ENCODE measurements around the gene WNK1. TPM values are rescaled to one million over a fixed set of nuclear protein-coding genes. Genes with fewer than 3 reads are reported as not detected.

WNK1 gene
- total RNA-seq, 4 donors from 2014 or later = 273 to 518 (median 346) TPM

GRCh38 chr12:823028-823698, 70.8 kb downstream of the WNK1 start:
- no peak for DNase-seq (ENCODE audit: low spot score in 2 of 2)
- intact Hi-C loops (cut with DNase I; ENCODE audit: low total_unique reads) = no loop called here
- H3K4me3 ChIP-seq (ENCODE audit: low read depth, poor library complexity, severe bottlenecking) = no peak overlapping the region
- 89 to 93% methylated on average over 2 of the region's 2 CpGs for WGBS, 2 donors
- TF ChIP-seq CTCF (IDR thresholded peaks at IDR 0.05) (no peak), POLR2A (IDR thresholded peaks at IDR 0.05) (no peak)

GRCh38 chr12:826331-826730, 74.0 kb downstream of the WNK1 start:
- WGBS, 2 donors = 93 to 97% methylated on average over 1 of the region's 1 CpG

GRCh38 chr12:828726-829395, 76.5 kb downstream of the WNK1 start:
- DNase-seq (ENCODE audit: low spot score in 2 of 2) = no peak
- TF ChIP-seq POLR2A (IDR thresholded peaks at IDR 0.05) (no peak), CTCF (IDR thresholded peaks at IDR 0.05) (no peak)
- intact Hi-C loops (cut with DNase I; ENCODE audit: low total_unique reads) = no loop called here
- H3K4me3 ChIP-seq (ENCODE audit: low read depth, poor library complexity, severe bottlenecking) = no peak overlapping the region

More at GRCh38 chr12:826331-826730, 74.0 kb downstream of the WNK1 start:
- intact Hi-C loops (cut with DNase I; ENCODE audit: low total_unique reads) = no loop called here
- no peak for DNase-seq (ENCODE audit: low spot score in 2 of 2)
- no peak for TF ChIP-seq CTCF (IDR thresholded peaks at IDR 0.05)
- no peak for TF ChIP-seq POLR2A (IDR thresholded peaks at IDR 0.05)
- no peak overlapping the region for H3K4me3 ChIP-seq (ENCODE audit: low read depth, poor library complexity, severe bottlenecking)

GRCh38 chr12:830111-830867, 77.9 kb downstream of the WNK1 start:
- WGBS, 2 donors = 98 to 99% methylated on average over 4 of the region's 4 CpGs
- intact Hi-C loops (cut with DNase I; ENCODE audit: low total_unique reads) = no loop called here
- TF ChIP-seq CTCF (IDR thresholded peaks at IDR 0.05) (no peak), POLR2A (IDR thresholded peaks at IDR 0.05) (no peak)
- H3K4me3 ChIP-seq (ENCODE audit: low read depth, poor library complexity, severe bottlenecking) = no peak overlapping the region
- no peak for DNase-seq (ENCODE audit: low spot score in 2 of 2)

- DNase-seq (ENCODE audit: low spot score in 2 of 2) = no peak
- H3K4me3 ChIP-seq (ENCODE audit: low read depth, poor library complexity, severe bottlenecking) = no peak overlapping the region
- WGBS, 2 donors = 92 to 97% methylated on average over 3 of the region's 3 CpGs
- TF ChIP-seq CTCF (IDR thresholded peaks at IDR 0.05) (no peak), POLR2A (IDR thresholded peaks at IDR 0.05) (no peak)
- intact Hi-C loops (cut with DNase I; ENCODE audit: low total_unique reads) = no loop called here
These were observed 83.6 kb downstream of the WNK1 start for GRCh38 chr12:835754-836518.

Measured in lower leg skin (tissue), 4 donors.